SK-N-SH treated with all-trans-retinoic acid at 6 μM for 48 hours (cell line): ENCODE data around the gene HBB.

Source experiments
- ATAC-seq: fragments of 200-7000 bp; cut with Tn5 transposase; 3 replicates; pipeline ENCODE4 v1.9.1; 2020; ENCODE audit warnings: mild to moderate bottlenecking, moderate library complexity
- ARNTL ChIP-seq: fragments of 450-650 bp; formaldehyde crosslinking; IDR thresholded peaks from 2 replicates; pipeline ENCODE4 v1.5.0; 2020; ENCODE audit warnings: low read depth, mild to moderate bottlenecking, moderate library complexity, borderline replicate concordance
- BACH2 ChIP-seq: fragments of 250-450 bp; sonication (Bioruptor Pico); IDR thresholded peaks from 2 replicates; pipeline ENCODE4 v1.9.0; 2021; ENCODE audit warnings: mild to moderate bottlenecking, borderline replicate concordance
- CREB5 ChIP-seq: fragments of 250-450 bp; sonication (Bioruptor Pico); IDR thresholded peaks from 2 replicates; pipeline ENCODE4 v1.5.1; 2020; ENCODE audit warnings: low read depth, mild to moderate bottlenecking, moderate library complexity
- ESRRG ChIP-seq: fragments of 250-450 bp; sonication (Bioruptor Pico); IDR thresholded peaks from 2 replicates; pipeline ENCODE4 v1.6.1; 2021; ENCODE audit warnings: mild to moderate bottlenecking
- GLIS3 ChIP-seq: fragments of 250-450 bp; sonication (Bioruptor Pico); IDR thresholded peaks from 2 replicates; pipeline ENCODE4 v1.5.0; 2020; ENCODE audit warnings: mild to moderate bottlenecking, moderate library complexity
- ISL1 ChIP-seq: fragments of 250-450 bp; sonication (Bioruptor Pico); IDR thresholded peaks from 2 replicates; pipeline ENCODE4 v2.1.2; 2022; ENCODE audit warnings: mild to moderate bottlenecking, moderate library complexity
- OSR1 ChIP-seq: fragments of 250-450 bp; sonication (Bioruptor Pico); IDR thresholded peaks from 2 replicates; pipeline ENCODE4 v1.8.0; 2022; ENCODE audit warnings: moderate library complexity, mild to moderate bottlenecking, inconsistent platforms
- PATZ1 ChIP-seq: fragments of 250-450 bp; sonication (Bioruptor Pico); IDR thresholded peaks from 2 replicates; pipeline ENCODE4 v1.8.0; 2020; ENCODE audit warnings: mild to moderate bottlenecking, moderate library complexity, borderline replicate concordance
- PPARA ChIP-seq: fragments of 250-450 bp; sonication (Bioruptor Pico); IDR thresholded peaks from 2 replicates; pipeline ENCODE4 v1.5.0; 2020; ENCODE audit warnings: mild to moderate bottlenecking, borderline replicate concordance
- RARB ChIP-seq: fragments of 250-450 bp; sonication (Bioruptor Pico); IDR thresholded peaks from 2 replicates; pipeline ENCODE4 v1.8.0; 2021; ENCODE audit warnings: mild to moderate bottlenecking, moderate library complexity
- SNAI2 ChIP-seq: fragments of 250-450 bp; sonication (Bioruptor Pico); IDR thresholded peaks from 2 replicates; pipeline ENCODE4 v1.5.0; 2020; ENCODE audit warnings: mild to moderate bottlenecking, moderate library complexity
- TCF4 ChIP-seq: fragments of 250-450 bp; sonication (Bioruptor Pico); IDR thresholded peaks from 2 replicates; pipeline ENCODE4 v1.8.0; 2021; ENCODE audit warnings: mild to moderate bottlenecking, moderate library complexity, borderline replicate concordance
- TOX ChIP-seq: fragments of 250-450 bp; sonication (Bioruptor Pico); IDR thresholded peaks from 2 replicates; pipeline ENCODE4 v1.8.0; 2021; ENCODE audit warnings: mild to moderate bottlenecking, moderate library complexity, borderline replicate concordance
- TSHZ2 ChIP-seq: fragments of 250-450 bp; sonication (Bioruptor Pico); IDR thresholded peaks from 2 replicates; pipeline ENCODE4 v1.5.0; 2020; ENCODE audit warnings: mild to moderate bottlenecking, moderate library complexity
- ZC3H10 ChIP-seq: fragments of 250-450 bp; sonication (Bioruptor Pico); IDR thresholded peaks from 2 replicates; pipeline ENCODE4 v1.5.1; 2021; ENCODE audit warnings: mild to moderate bottlenecking, moderate library complexity
- ZFP3 ChIP-seq: fragments of 250-450 bp; sonication (Bioruptor Pico); IDR thresholded peaks from 2 replicates; pipeline ENCODE4 v1.5.0; 2020; ENCODE audit warnings: mild to moderate bottlenecking, moderate library complexity
- ZFP30 ChIP-seq: fragments of 450-650 bp; formaldehyde crosslinking; IDR thresholded peaks from 2 replicates; pipeline ENCODE4 v1.5.0; 2022; ENCODE audit warnings: mild to moderate bottlenecking, moderate library complexity
- ZNF565 ChIP-seq: fragments of 450-650 bp; formaldehyde crosslinking; conservative IDR thresholded peaks from 2 replicates; pipeline ENCODE4 v1.5.0; 2020; ENCODE audit warnings: low read depth, mild to moderate bottlenecking, moderate library complexity
- ZNF70 ChIP-seq: fragments of 450-650 bp; formaldehyde crosslinking; IDR thresholded peaks from 2 replicates; pipeline ENCODE4 v1.5.0; 2020; ENCODE audit warnings: mild to moderate bottlenecking, moderate library complexity
- ZNF8 ChIP-seq: fragments of 450-650 bp; formaldehyde crosslinking; IDR thresholded peaks from 2 replicates; pipeline ENCODE4 v1.5.0; 2020; ENCODE audit warnings: mild to moderate bottlenecking, moderate library complexity
- TF ChIP-seq, protein P1 (sequence below): fragments of 250-450 bp; sonication (Bioruptor Pico); IDR thresholded peaks from 2 replicates; pipeline ENCODE4 v1.8.0; 2021; ENCODE audit warnings: low read depth, mild to moderate bottlenecking, moderate library complexity, borderline replicate concordance
- TF ChIP-seq, protein P2 (sequence below): fragments of 250-450 bp; sonication (Bioruptor Pico); IDR thresholded peaks from 2 replicates; pipeline ENCODE4 v1.5.1; 2021; ENCODE audit warnings: mild to moderate bottlenecking, moderate library complexity

HBB gene

GRCh38 chr11:5231111-5231510 lies 4.2 kb upstream of the HBB start:
- ATAC-seq = no peak
- TF ChIP-seq OSR1 = no peak
- no peak for TF ChIP-seq ARNTL (CRISPR knock-in tag)
- no peak for TF ChIP-seq GLIS3 (CRISPR knock-in tag)
- TF ChIP-seq, protein P1, sequence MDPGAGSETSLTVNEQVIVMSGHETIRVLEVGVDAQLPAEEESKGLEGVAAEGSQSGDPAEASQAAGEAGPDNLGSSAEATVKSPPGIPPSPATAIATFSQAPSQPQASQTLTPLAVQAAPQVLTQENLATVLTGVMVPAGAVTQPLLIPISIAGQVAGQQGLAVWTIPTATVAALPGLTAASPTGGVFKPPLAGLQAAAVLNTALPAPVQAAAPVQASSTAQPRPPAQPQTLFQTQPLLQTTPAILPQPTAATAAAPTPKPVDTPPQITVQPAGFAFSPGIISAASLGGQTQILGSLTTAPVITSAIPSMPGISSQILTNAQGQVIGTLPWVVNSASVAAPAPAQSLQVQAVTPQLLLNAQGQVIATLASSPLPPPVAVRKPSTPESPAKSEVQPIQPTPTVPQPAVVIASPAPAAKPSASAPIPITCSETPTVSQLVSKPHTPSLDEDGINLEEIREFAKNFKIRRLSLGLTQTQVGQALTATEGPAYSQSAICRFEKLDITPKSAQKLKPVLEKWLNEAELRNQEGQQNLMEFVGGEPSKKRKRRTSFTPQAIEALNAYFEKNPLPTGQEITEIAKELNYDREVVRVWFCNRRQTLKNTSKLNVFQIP = no peak
- no peak for TF ChIP-seq ZFP3
- no peak for TF ChIP-seq SNAI2
- no peak for TF ChIP-seq TCF4 (CRISPR knock-in tag)
- no peak for TF ChIP-seq ZNF70 (CRISPR knock-in tag)
- TF ChIP-seq, protein P2, sequence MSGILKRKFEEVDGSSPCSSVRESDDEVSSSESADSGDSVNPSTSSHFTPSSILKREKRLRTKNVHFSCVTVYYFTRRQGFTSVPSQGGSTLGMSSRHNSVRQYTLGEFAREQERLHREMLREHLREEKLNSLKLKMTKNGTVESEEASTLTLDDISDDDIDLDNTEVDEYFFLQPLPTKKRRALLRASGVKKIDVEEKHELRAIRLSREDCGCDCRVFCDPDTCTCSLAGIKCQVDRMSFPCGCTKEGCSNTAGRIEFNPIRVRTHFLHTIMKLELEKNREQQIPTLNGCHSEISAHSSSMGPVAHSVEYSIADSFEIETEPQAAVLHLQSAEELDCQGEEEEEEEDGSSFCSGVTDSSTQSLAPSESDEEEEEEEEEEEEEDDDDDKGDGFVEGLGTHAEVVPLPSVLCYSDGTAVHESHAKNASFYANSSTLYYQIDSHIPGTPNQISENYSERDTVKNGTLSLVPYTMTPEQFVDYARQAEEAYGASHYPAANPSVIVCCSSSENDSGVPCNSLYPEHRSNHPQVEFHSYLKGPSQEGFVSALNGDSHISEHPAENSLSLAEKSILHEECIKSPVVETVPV = no peak
- TF ChIP-seq RARB (CRISPR knock-in tag) = no peak
- TF ChIP-seq ZFP30 (CRISPR knock-in tag) = no peak

GRCh38 chr11:5230266-5230665 lies 3.4 kb upstream of the HBB start:
- no peak for ATAC-seq
- TF ChIP-seq RARB (CRISPR knock-in tag) (no peak), OSR1 (no peak), ZNF70 (CRISPR knock-in tag) (no peak), ZC3H10 (CRISPR knock-in tag) (no peak), ISL1 (CRISPR knock-in tag) (no peak), BACH2 (no peak), PATZ1 (CRISPR knock-in tag) (no peak), ZFP30 (CRISPR knock-in tag) (no peak), ARNTL (CRISPR knock-in tag) (no peak), GLIS3 (CRISPR knock-in tag) (no peak), PPARA (CRISPR knock-in tag) (no peak), ZNF565 (CRISPR knock-in tag) (no peak)
- TF ChIP-seq, protein P2 = no peak
- TF ChIP-seq, protein P1 = no peak

- ATAC-seq = no peak
- no peak for TF ChIP-seq OSR1
- TF ChIP-seq TOX = no peak
- TF ChIP-seq TCF4 (CRISPR knock-in tag) = no peak
- TF ChIP-seq, protein P2 = no peak
- no peak for TF ChIP-seq ZNF8 (CRISPR knock-in tag)
- no peak for TF ChIP-seq TSHZ2 (CRISPR knock-in tag)
- TF ChIP-seq ZFP3 = no peak
- TF ChIP-seq ZNF565 (CRISPR knock-in tag) = no peak
- no peak for TF ChIP-seq PPARA (CRISPR knock-in tag)
- TF ChIP-seq CREB5 (CRISPR knock-in tag) = no peak
- TF ChIP-seq ESRRG (CRISPR knock-in tag) = no peak
- no peak for TF ChIP-seq GLIS3 (CRISPR knock-in tag)
- no peak for TF ChIP-seq PATZ1 (CRISPR knock-in tag)
Observed at GRCh38 chr11:5229796-5230195, 2.9 kb upstream of the HBB start.
